ENCODE data around the gene PRSS27. TPM values are rescaled to one million over a fixed set of nuclear protein-coding genes. Genes with fewer than 3 reads are reported as not detected.

The PRSS27 gene
- total RNA-seq, 6 experiments from 2014 or later, result 0.17 to 0.43 (median 0.31) TPM

GRCh38 chr16:2706085-2706484 is 13.9 kb downstream of the PRSS27 start:
- no peak overlapping the region for H3K27ac Mint-ChIP-seq
- no peaks in the 10 kb centered on the region for H3K36me3 Mint-ChIP-seq (ENCODE audit: low read depth)
- no peak overlapping the region for H3K4me3 Mint-ChIP-seq
- no peaks in the 10 kb centered on the region for H3K9me3 Mint-ChIP-seq
- H3K27me3 Mint-ChIP-seq (ENCODE audit: insufficient read depth), result peaks cover 2% of the 10 kb centered on the region
- H3K4me1 Mint-ChIP-seq (ENCODE audit: low read depth), result no peaks in the 10 kb centered on the region
- TF ChIP-seq, protein P1, sequence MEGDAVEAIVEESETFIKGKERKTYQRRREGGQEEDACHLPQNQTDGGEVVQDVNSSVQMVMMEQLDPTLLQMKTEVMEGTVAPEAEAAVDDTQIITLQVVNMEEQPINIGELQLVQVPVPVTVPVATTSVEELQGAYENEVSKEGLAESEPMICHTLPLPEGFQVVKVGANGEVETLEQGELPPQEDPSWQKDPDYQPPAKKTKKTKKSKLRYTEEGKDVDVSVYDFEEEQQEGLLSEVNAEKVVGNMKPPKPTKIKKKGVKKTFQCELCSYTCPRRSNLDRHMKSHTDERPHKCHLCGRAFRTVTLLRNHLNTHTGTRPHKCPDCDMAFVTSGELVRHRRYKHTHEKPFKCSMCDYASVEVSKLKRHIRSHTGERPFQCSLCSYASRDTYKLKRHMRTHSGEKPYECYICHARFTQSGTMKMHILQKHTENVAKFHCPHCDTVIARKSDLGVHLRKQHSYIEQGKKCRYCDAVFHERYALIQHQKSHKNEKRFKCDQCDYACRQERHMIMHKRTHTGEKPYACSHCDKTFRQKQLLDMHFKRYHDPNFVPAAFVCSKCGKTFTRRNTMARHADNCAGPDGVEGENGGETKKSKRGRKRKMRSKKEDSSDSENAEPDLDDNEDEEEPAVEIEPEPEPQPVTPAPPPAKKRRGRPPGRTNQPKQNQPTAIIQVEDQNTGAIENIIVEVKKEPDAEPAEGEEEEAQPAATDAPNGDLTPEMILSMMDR (IDR thresholded peaks at IDR 0.05), result no peak
- DNase-seq, result no peak

DNA sequence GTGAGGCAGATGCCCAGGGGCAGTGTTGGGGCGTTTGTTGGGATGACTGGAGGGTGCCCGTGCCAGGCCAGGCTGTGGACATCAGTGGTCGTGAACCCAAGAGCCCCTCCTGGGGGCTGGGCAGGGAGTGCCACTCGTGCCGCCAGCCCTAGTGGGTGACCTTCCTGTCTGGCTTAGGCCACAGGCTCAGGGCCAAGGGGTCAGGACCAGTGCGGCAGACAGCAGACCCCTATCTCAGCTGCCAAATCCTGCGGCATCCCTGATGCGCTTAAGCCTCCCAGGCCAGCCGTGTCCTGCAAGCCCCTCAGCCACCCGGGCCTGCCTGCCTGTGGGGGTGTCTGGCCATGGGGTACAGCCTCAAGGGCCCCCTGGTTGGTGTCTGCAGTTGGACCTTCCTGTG is 14.7 kb downstream of the PRSS27 start:
- Mint-ChIP-seq H3K27me3 (ENCODE audit: insufficient read depth) (no peaks in the 10 kb centered on the region; the same call in none of the 2 replicates), H3K36me3 (ENCODE audit: low read depth) (no peaks in the 10 kb centered on the region), H3K4me1 (ENCODE audit: low read depth) (no peaks in the 10 kb centered on the region), H3K27ac (no peak overlapping the region), H3K9me3 (no peaks in the 10 kb centered on the region), H3K4me3 (no peak overlapping the region)
- TF ChIP-seq, protein P1 (IDR thresholded peaks at IDR 0.05), result no peak
- no peak for DNase-seq

- H3K4me1 Mint-ChIP-seq (ENCODE audit: low read depth), result no peaks in the 10 kb centered on the region
- no peak overlapping the region for H3K4me3 Mint-ChIP-seq
- TF ChIP-seq, protein P1 (IDR thresholded peaks at IDR 0.05), result no peak
- H3K27me3 Mint-ChIP-seq (ENCODE audit: insufficient read depth), result no peaks in the 10 kb centered on the region; the same call in none of the 2 replicates
- H3K27ac Mint-ChIP-seq, result no peak overlapping the region
- H3K36me3 Mint-ChIP-seq (ENCODE audit: low read depth), result no peaks in the 10 kb centered on the region
- H3K9me3 Mint-ChIP-seq, result no peaks in the 10 kb centered on the region
- DNase-seq, result no peak
Observed at GRCh38 chr16:2704983-2705275, 15.1 kb downstream of the PRSS27 start.

DNA sequence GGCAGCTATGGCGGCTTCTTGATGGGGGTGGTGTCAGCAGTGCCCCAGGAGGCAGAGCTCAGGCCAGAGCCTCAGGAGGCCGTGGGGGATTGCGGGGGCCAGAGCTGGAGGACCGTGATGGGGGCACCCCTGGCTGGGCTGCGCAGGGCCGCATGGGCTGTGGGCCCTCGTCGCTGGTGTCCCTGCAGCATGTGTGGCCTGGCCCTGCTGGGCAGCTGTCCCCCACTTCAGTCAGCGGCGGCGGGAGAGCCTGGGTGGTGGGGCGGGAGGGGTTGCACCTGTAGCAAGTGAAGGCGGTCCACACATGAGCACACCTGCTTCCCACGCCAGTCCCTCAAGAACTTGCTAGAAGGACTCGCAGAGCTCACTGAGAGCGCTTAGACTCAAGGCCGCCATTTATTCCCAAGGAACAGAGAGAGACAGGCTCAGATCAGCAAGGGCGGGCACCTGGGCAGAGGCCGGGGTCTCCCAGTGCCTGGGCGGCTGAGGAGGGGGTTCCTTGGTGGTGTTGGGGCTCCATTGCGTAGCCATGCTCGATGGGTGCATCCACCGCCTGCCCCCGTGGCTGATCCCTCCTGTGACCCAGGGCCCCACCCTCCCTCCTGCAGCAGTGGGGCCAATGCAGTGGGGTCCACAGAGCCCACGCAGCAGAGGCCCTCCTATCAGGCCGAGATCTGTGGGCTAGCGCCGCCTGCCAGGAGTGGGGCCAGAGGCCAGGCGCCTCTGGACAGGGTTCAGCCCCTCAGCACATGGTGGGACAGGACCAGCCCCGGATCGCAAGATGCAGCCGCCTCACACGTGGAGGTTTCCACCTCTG is 15.7 kb downstream of the PRSS27 start:
- Mint-ChIP-seq H3K4me3 (no peak overlapping the region), H3K27ac (no peak overlapping the region), H3K9me3 (no peaks in the 10 kb centered on the region), H3K4me1 (ENCODE audit: low read depth) (no peaks in the 10 kb centered on the region), H3K27me3 (ENCODE audit: insufficient read depth) (no peaks in the 10 kb centered on the region; the same call in none of the 2 replicates), H3K36me3 (ENCODE audit: low read depth) (no peaks in the 10 kb centered on the region)
- DNase-seq, result no peak
- TF ChIP-seq, protein P1 (IDR thresholded peaks at IDR 0.05), result no peak

DNA sequence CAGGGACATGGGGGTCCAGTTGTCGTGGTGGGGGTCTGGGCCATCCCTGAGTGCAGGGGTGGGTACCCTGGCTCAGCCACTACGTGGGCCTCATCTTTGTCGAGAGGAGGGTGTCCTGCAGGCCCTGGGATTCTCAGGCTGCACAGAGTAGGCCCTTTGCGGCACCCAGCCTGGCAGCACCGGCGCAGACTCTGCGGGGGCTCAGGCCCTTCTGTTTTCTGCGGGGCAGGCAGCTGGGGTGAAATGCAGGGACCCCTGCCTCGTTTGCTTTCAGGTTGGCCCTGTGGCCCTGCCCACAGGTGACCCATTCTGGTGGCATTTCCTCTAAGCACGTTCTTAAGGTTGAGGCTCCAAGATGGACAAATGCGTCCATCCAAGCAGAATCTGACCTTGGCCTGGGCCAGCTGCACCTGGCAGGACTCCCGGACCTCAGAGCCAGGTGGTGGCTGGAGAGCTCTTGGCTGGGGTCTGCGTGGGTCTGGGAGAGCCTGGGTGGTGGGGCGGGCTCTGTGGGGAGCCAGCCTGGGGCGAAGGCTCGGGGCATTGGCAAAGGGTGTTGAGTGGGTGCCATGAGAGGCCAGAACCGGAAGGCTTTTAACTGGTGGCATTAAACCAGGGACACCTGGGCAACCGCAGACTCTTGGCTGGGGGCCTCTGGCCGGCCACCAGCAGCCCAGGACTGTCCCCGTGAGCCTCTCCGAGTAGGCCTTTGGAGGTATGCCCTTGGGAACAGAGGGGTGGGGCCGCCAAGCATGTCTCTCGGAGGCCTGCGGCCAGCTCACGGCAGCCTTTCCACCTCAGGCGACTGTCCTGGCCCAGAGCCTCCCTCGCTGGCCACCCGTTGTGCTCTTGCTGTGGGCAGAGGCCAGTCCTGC is 16.9 kb downstream of the PRSS27 start:
- H3K36me3 Mint-ChIP-seq (ENCODE audit: low read depth), result no peaks in the 10 kb centered on the region
- H3K27ac Mint-ChIP-seq, result no peak overlapping the region
- no peaks in the 10 kb centered on the region; the same call in none of the 2 replicates for H3K27me3 Mint-ChIP-seq (ENCODE audit: insufficient read depth)
- TF ChIP-seq, protein P1 (IDR thresholded peaks at IDR 0.05), result no peak
- no peaks in the 10 kb centered on the region for H3K9me3 Mint-ChIP-seq
- no peak overlapping the region for H3K4me3 Mint-ChIP-seq
- H3K4me1 Mint-ChIP-seq (ENCODE audit: low read depth), result no peaks in the 10 kb centered on the region
- DNase-seq, result no peak
